8988T (cell line): Measurements from ENCODE around the gene STK4.

Experiments used
- DNase-seq: peaks from one replicate; pipeline ENCODE4 v3.0.0; 2011

STK4 gene

DNA sequence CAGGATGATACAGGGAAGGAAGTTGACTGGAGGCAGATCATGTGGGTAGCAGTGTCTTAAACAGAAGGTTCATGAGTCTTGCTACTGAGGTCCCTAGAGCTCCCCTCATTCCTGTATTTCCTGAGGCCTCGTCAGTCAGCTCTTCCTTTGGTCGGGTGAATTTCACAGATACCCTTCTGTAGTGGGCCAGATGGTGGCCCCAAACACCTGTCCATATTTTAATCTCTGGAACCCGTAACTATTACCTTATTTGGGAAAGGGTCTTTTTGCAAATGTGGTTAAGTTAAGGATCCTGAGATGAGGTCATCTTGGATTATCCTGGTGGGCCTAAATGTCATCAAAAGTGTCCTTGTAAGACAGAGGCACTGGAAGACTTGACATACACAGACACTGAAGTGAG lies 125.1 kb downstream of the STK4 start:
- no peak for DNase-seq

DNA sequence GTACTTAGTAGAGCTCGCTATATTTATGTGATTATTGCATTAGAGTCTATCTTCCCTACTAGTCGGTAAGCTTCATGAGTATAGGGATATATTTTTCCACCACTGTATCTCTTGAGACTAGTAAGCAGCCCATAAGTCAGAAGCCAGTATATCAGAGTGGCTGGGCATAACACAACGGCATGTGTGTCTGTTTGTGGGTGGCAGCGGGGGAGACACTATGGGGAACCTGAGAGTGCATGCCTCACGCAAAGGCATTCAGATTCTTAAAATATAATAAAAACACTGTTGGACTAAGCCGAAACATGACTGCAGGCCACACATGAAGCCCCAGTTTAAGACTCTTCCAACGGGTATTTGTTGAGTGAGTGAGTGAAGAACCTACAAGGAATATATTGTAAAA lies 126.6 kb downstream of the STK4 start:
- no peak for DNase-seq

GRCh38 chr20:45094201-45094600 lies 127.9 kb downstream of the STK4 start:
- no peak for DNase-seq

GRCh38 chr20:45094864-45095574 lies 128.7 kb downstream of the STK4 start:
- DNase-seq, result no peak

GRCh38 chr20:45095805-45096238 lies 129.5 kb downstream of the STK4 start:
- DNase-seq, result peak; percentile 86

DNA sequence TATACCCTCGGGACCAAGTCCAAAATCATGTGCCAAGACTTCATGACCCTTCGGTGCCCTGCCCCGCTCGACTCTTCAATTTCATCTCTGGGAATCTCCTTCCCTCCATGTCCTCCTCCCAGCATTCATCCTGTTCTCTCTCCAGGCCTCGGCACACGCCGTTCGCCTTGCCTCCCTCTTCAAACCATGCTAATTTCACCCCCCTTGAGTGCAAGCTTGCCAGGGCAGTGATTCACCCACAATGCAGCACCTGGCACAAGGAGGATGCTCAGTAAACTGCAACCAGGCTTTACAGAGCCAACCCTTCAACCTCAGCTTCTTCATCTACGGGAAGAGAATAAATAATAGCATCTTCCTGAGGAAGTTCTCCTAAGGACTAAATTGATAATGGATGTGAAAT lies 130.5 kb downstream of the STK4 start:
- no peak for DNase-seq

- DNase-seq, result no peak
Observed at GRCh38 chr20:45097485-45098102, 131.3 kb downstream of the STK4 start.

- peak; percentile 68 for DNase-seq
Observed at GRCh38 chr20:45098103-45098773, 131.9 kb downstream of the STK4 start.

GRCh38 chr20:45100563-45101245 lies 134.4 kb downstream of the STK4 start, which contains the start of gene KCNS1:
TSS of gene KCNS1 (minus strand) at chr20:45101127. CDS start at chr20:45099236, 1,891 bp downstream.
- DNase-seq, result peak; percentile 78

DNA sequence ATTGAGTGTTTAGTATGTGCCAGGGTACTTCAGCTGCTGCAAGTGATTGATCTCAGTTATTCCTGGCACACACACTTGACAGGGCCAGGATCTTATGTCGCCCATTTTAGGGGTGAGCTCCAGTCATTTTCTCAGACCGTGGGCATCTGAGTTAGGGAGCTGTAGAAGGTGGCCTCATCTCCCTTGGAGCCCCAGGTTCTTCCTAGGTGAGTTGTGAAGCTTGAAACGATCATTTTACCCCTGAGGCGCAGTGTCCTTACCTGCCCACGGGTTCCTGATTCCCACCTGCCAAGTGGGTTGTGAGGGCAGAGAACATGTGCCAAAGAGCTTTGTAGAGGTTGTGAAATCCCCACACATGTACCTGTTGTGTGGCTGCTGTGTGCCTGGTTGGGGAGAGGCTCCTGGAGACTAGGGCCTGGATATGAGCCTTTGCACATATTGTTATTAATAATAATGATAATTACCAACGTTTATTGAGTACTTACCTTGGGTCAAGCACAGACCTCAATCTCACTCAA lies 135.1 kb downstream of the STK4 start:
- DNase-seq, result no peak

DNA sequence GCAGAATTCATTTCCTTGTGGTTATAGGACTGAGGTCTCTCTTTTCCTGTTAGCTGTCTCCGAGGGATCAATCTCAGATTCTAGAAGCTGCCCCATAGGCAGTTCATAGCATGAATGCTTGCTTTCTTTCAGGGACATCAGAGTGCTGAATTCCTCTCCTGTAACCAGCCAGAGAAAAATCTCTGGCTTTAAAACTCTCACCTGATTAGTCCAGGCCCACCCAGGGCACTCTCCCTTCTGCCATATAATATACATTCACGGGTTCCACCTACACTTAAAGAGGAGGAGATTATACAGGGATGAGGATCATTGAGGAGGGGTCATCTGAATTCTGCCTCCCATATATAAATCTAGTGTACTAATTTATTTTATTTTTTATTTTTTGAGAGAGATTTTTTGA lies 136.8 kb downstream of the STK4 start:
- no peak for DNase-seq

GRCh38 chr20:45104786-45105185 lies 138.5 kb downstream of the STK4 start:
- DNase-seq, result no peak

DNA sequence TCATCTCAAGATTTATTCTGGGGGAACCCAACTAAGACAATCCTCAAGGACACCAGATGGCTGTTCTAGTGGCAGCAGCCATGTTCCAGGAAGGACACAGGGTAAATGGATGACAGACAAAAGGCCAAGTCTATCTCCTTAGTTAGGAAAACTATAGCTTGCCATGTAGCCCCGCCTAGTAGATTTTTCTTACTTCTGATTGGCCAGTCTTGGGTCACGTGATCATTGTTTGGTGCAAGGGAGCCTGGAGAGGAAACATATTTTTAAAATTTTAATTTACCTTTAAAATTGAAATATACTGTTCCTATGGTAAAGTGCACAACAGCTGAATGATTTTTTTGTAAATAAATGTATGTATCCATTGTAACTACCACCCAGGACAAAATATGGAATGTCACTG lies 139.0 kb downstream of the STK4 start:
- no peak for DNase-seq

DNA sequence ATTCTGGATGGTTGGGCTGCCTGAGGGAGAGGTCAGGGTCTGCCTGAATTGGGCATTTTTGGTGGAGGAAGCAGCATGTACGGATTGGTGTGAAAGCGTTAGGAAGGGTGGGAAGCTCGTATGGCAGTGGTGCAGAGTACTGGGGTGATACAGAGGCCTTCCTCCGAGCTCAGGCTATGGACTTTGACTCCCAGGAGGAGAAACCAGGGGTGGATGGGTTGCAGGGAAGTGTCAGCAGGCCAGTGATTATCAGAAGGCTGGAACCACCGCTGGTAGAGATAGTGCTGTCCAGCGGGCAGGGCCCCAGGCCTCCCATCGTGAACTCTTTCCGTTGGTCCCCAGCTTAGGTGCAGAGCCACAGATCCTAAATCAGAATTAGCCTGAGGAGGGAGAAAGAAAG lies 143.3 kb downstream of the STK4 start:
- no peak for DNase-seq

DNA sequence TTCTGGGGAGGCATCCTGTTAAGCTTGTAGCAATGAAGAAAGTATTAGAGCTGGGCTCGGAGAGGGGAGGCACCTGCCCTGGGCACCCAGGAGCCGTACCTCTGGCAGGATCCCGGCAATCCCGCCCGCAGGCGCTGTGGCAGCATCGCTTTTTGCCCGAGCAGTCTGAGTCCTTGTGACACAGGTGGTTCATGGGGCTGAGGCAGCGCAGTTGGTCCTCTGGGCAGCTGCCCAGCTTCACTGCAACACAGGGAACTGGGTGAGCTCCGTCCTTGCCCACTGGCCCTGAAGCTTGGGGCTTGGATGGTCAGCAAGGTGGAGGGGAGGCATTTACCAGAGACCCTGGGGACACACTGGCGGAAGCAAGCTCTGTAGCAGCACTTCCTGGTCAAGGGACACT lies 144.0 kb downstream of the STK4 start:
- no peak for DNase-seq

- DNase-seq, result no peak
Observed at GRCh38 chr20:45111285-45111684, 145.0 kb downstream of the STK4 start.

GRCh38 chr20:45111799-45112471 lies 145.6 kb downstream of the STK4 start:
- DNase-seq, result no peak

GRCh38 chr20:45112754-45113153 lies 146.4 kb downstream of the STK4 start:
- no peak for DNase-seq

- no peak for DNase-seq
Observed at GRCh38 chr20:45113865-45114264, 147.6 kb downstream of the STK4 start.

DNA sequence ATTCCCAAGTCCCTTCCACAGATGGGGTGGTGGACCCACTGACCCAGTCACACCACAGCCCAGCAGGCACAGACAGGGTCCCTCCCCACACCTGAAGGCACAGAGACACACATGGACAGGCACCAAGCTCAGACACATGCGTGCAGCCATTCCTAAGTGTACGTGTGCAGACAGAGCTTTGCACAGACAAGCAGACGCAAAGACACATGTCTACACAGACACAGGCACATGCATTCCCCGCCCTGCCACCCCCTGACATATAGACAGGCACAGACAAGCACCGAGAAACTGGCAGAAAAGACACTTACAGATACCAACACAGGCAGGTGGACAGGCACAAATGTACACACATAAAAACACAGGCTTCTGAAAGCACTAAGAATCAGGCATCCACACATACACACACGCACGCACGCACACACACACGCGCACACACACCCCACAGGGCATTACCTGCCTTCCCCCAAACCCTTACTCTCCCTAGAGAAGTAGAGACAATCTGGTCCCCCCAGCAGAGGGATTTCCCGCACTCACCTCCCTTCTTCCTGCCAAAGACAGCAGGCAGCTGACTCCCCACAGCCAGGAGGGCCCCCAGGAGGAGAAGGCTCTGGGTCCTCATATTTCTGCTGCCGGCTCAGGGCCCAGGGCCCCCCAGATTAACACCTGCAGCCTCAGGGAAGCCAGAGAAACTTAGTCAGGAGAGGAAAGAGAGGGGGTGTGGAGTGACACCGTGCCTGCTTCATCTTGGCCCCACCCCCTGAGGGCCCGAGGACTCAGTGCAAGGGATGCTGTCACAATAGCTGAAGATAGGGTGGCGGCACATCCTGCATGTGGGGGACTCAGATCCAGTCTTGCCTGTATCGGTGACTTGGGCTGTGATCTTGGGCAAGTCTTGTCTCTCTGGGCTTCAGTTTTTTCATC lies 148.4 kb downstream of the STK4 start, which contains the start of gene WFDC5:
Gene WFDC5 (minus strand): TSS at position 710 of the 921 bp plus-strand sequence. CDS start 91 bp downstream, at position 619.
- DNase-seq, result no peak

GRCh38 chr20:45115386-45115774 lies 149.1 kb downstream of the STK4 start:
- DNase-seq, result no peak
